ENCODE data around the gene MKRN2. TPM values are rescaled to one million over a fixed set of nuclear protein-coding genes. Genes with fewer than 3 reads are reported as not detected.

The MKRN2 gene
- total and polyA plus RNA-seq, 2 of the 13 experiments (the other 11 are each of a cell fraction or from before 2014, with no cell fraction given): 25.5 to 34.3 TPM

DNA sequence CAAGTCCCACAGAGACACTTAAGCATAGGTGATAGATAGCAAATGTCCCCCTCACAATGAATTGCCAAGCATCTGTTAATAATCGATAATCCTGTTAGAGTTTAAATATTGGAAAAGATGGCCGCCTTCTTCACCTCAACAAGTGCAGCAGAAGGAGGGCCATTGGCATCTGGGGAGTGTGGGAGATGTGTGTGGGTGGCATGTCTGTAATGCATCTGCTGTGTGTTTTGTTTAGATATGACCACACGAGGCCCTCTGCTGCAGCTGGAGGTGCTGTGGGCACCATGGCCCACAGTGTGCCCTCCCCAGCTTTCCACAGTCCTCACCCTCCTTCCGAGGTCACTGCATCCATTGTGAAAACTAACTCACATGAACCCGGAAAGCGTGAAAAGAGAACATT lies 12.9 kb downstream of the MKRN2 start:
- BruUV-seq (replicated peaks): no TSS peak
- ATAC-seq (no peak), FAIRE-seq (no peak), DNase-seq (ENCODE audit: low spot score) (no peak)
- Histone ChIP-seq H3K36me3 (replicated peaks in 1 of 2; ENCODE audit: control insufficient read depth in 1 of 2, insufficient read depth in 2 of 2, low read length in 2 of 2) (peaks cover 34 to 65% of the 10 kb centered on the region in 2 experiments), H3K4me1 (ENCODE audit: insufficient read depth, low read length) (peaks cover 9% of the 10 kb centered on the region), H3K27me3 (ENCODE audit: control insufficient read depth in 1 of 2, insufficient read depth in 2 of 2, low read length in 2 of 2) (no peaks in the 10 kb centered on the region), H3K9ac (ENCODE audit: insufficient read depth, low read depth, low read length) (no peak overlapping the region), H3K4me3 (replicated peaks in 1 of 3; ENCODE audit: insufficient read depth in 1 of 3, low read depth in 2 of 3, low read length in 3 of 3) (no peak overlapping the region), H3K27ac (ENCODE audit: extremely low read length, insufficient read depth, low read length) (no peak overlapping the region), H3K9me3 (ENCODE audit: low read length) (no peaks in the 10 kb centered on the region), H3K79me2 (ENCODE audit: insufficient read depth, low read length) (peaks cover 44% of the 10 kb centered on the region), H2AFZ (ENCODE audit: low read length) (no peak overlapping the region), H4K20me1 (ENCODE audit: insufficient read depth, low read length) (peaks cover 27% of the 10 kb centered on the region), H3K4me2 (ENCODE audit: low read depth, low read length) (no peak overlapping the region)
- in situ Hi-C loops (cut with HindIII; ENCODE audit: extremely low pct_ligation_motif_present, low pct_unique_long_range_greater_than_20kb) (no loop called here), intact Hi-C loops (cut with micrococcal nuclease; ENCODE audit: unreplicated experiment) (no loop called here)
- ChIA-PET POLR2A (no interaction called here), CTCF (ENCODE audit: low intra/inter-chr PET ratio, low total read pairs) (no interaction called here)
- peak; percentile 41 for TF ChIP-seq RBM22 (optimal IDR thresholded peaks at IDR 0.05; ENCODE audit: low read length)
- no peak for TF ChIP-seq RFXANK (CRISPR knock-in tag; IDR thresholded peaks at IDR 0.05)
- 98% methylated on average over 6 of the region's 6 CpGs for WGBS (ENCODE audit: low lambda C conversion rate)

DNA sequence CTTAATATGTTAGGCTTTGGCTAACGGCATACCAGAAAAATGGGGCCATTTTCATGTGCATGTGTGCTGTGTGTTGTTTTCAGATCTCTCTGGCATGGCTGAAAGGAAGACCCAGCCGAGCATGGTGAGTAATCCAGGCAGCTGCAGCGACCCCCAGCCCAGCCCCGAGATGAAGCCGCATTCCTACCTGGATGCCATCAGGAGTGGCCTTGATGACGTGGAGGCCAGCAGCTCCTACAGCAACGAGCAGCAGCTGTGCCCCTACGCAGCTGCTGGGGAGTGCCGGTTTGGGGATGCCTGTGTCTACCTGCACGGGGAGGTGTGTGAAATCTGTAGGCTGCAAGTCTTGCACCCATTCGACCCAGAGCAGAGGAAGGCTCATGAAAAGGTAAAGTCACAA lies 15.1 kb downstream of the MKRN2 start:
- H3K36me3 ChIP-seq (replicated peaks in 1 of 2; ENCODE audit: control insufficient read depth in 1 of 2, insufficient read depth in 2 of 2, low read length in 2 of 2): peaks cover 44 to 84% of the 10 kb centered on the region in 2 experiments
- in situ Hi-C loops (cut with HindIII; ENCODE audit: extremely low pct_ligation_motif_present, low pct_unique_long_range_greater_than_20kb): no loop called here

DNA sequence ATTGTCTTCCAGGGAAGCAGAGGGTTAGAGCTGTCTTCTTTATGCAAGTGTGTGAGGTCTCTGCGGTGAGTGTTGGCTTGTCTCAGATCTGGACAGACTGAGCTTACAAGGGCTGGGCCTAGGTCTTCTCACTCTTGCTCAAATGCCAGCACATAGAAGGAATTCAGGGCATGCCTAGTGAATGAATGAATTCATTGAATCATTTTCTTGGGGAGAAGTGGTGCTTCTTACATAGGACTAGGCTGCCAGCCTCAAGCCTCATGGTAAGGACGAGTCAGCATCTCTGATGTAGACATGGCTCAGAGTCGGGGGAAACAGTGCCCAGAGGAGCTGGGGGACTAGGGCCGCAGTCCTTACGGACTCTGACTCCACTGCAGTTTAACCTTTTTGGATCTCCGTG lies 17.2 kb downstream of the MKRN2 start:
- no peak for ATAC-seq
- in situ Hi-C loops (cut with HindIII; ENCODE audit: extremely low pct_ligation_motif_present, low pct_unique_long_range_greater_than_20kb): no loop called here
- Histone ChIP-seq H4K20me1 (ENCODE audit: insufficient read depth, low read length) (no peaks in the 10 kb centered on the region), H2AFZ (ENCODE audit: low read length) (no peak overlapping the region), H3K4me2 (ENCODE audit: low read depth, low read length) (no peak overlapping the region), H3K36me3 (replicated peaks in 1 of 2; ENCODE audit: control insufficient read depth in 1 of 2, insufficient read depth in 2 of 2, low read length in 2 of 2) (peaks cover 43 to 90% of the 10 kb centered on the region in 2 experiments), H3K9ac (ENCODE audit: insufficient read depth, low read depth, low read length) (no peak overlapping the region), H3K79me2 (ENCODE audit: insufficient read depth, low read length) (peaks cover 6% of the 10 kb centered on the region), H3K9me3 (ENCODE audit: low read length) (no peaks in the 10 kb centered on the region), H3K4me3 (replicated peaks in 1 of 3; ENCODE audit: insufficient read depth in 1 of 3, low read depth in 2 of 3, low read length in 3 of 3) (no peak overlapping the region), H3K27ac (ENCODE audit: extremely low read length, insufficient read depth, low read length) (no peak overlapping the region), H3K4me1 (ENCODE audit: insufficient read depth, low read length) (no peaks in the 10 kb centered on the region), H3K27me3 (ENCODE audit: control insufficient read depth in 1 of 2, insufficient read depth in 2 of 2, low read length in 2 of 2) (no peaks in the 10 kb centered on the region)
- no peak for DNase-seq (ENCODE audit: low spot score)
- ChIA-PET CTCF (ENCODE audit: low intra/inter-chr PET ratio, low total read pairs) (no interaction called here), POLR2A (no interaction called here)
- WGBS (ENCODE audit: low lambda C conversion rate): 96% methylated on average over 6 of the region's 6 CpGs
- FAIRE-seq: no peak
- intact Hi-C loops (cut with micrococcal nuclease; ENCODE audit: unreplicated experiment): no loop called here
- BruUV-seq (replicated peaks): no TSS peak
- TF ChIP-seq ZNF75D (CRISPR knock-in tag; IDR thresholded peaks at IDR 0.05; ENCODE audit: borderline replicate concordance) (no peak), ZMYM3 (CRISPR knock-in tag; IDR thresholded peaks at IDR 0.05) (no peak), MYNN (CRISPR knock-in tag; IDR thresholded peaks at IDR 0.05; ENCODE audit: low read depth) (no peak), GZF1 (CRISPR knock-in tag; IDR thresholded peaks at IDR 0.05) (no peak), FOXK2 (IDR thresholded peaks at IDR 0.05) (no peak), FLYWCH1 (CRISPR knock-in tag; IDR thresholded peaks at IDR 0.05) (no peak), FOXM1 (CRISPR knock-in tag; IDR thresholded peaks at IDR 0.05) (no peak)
- TF ChIP-seq, protein P1, sequence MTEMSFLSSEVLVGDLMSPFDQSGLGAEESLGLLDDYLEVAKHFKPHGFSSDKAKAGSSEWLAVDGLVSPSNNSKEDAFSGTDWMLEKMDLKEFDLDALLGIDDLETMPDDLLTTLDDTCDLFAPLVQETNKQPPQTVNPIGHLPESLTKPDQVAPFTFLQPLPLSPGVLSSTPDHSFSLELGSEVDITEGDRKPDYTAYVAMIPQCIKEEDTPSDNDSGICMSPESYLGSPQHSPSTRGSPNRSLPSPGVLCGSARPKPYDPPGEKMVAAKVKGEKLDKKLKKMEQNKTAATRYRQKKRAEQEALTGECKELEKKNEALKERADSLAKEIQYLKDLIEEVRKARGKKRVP (CRISPR knock-in tag; IDR thresholded peaks at IDR 0.05): no peak
- TF ChIP-seq, protein P2, sequence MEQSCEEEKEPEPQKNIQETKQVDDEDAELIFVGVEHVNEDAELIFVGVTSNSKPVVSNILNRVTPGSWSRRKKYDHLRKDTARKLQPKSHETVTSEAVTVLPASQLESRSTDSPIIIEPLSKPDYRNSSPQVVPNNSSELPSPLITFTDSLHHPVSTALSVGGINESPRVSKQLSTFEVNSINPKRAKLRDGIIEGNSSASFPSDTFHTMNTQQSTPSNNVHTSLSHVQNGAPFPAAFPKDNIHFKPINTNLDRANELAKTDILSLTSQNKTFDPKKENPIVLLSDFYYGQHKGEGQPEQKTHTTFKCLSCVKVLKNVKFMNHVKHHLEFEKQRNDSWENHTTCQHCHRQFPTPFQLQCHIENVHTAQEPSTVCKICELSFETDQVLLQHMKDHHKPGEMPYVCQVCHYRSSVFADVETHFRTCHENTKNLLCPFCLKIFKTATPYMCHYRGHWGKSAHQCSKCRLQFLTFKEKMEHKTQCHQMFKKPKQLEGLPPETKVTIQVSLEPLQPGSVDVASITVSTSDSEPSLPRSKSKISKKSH (CRISPR knock-in tag; IDR thresholded peaks at IDR 0.05; ENCODE audit: borderline replicate concordance): no peak

More for the DNA sequence above, 15.1 kb downstream of the MKRN2 start:
- TF ChIP-seq ZNF251 (CRISPR knock-in tag; IDR thresholded peaks at IDR 0.05) (no peak), POGZ (CRISPR knock-in tag; IDR thresholded peaks at IDR 0.05) (no peak)
- Histone ChIP-seq H2AFZ (ENCODE audit: low read length) (no peak overlapping the region), H3K27me3 (ENCODE audit: control insufficient read depth in 1 of 2, insufficient read depth in 2 of 2, low read length in 2 of 2) (no peaks in the 10 kb centered on the region), H3K9ac (ENCODE audit: insufficient read depth, low read depth, low read length) (no peak overlapping the region), H3K4me3 (replicated peaks in 1 of 3; ENCODE audit: insufficient read depth in 1 of 3, low read depth in 2 of 3, low read length in 3 of 3) (no peak overlapping the region), H3K4me2 (ENCODE audit: low read depth, low read length) (no peak overlapping the region), H3K79me2 (ENCODE audit: insufficient read depth, low read length) (peaks cover 24% of the 10 kb centered on the region), H3K4me1 (ENCODE audit: insufficient read depth, low read length) (peaks cover 2% of the 10 kb centered on the region), H3K27ac (ENCODE audit: extremely low read length, insufficient read depth, low read length) (no peak overlapping the region), H4K20me1 (ENCODE audit: insufficient read depth, low read length) (peaks cover 11% of the 10 kb centered on the region), H3K9me3 (ENCODE audit: low read length) (no peaks in the 10 kb centered on the region)
- FAIRE-seq (no peak), ATAC-seq (no peak), DNase-seq (ENCODE audit: low spot score) (no peak)
- POLR2A ChIA-PET: no interaction called here
- BruUV-seq (replicated peaks): no TSS peak
- CTCF ChIA-PET (ENCODE audit: low intra/inter-chr PET ratio, low total read pairs): no interaction called here
- intact Hi-C loops (cut with micrococcal nuclease; ENCODE audit: unreplicated experiment): no loop called here
- WGBS (ENCODE audit: low lambda C conversion rate): 92% methylated on average over 7 of the region's 11 CpGs
